Heart left ventricle (tissue), 13 donors: ENCODE results near the gene NUDT4B.
"Not testable (repeated sequence)": the region's sequence is repeated elsewhere in the genome, so short reads cannot be mapped to it uniquely, and the experiment has no call there.

Source experiments
- POLR2A ChIP-seq, 2 donors: fragments of 450-650 bp; IDR thresholded peaks; one replicate each; pipeline ENCODE4 v1.6.1; 2017; ENCODE audit warnings: antibody characterized with exemption in 2 of 2, mild to moderate bottlenecking in 2 of 2, moderate library complexity in 2 of 2
- TF ChIP-seq, protein P1 (sequence below), 12 donors: fragments of 200-600 bp; sonication (generic) in 4 of 12; IDR thresholded peaks; one replicate each; pipeline versions ENCODE4 v1.5.0 to v1.8.0; 2018 to 2022; ENCODE audit warnings: antibody characterized with exemption in 12 of 12, mild to moderate bottlenecking in 5 of 12
- donor health status: ischemic (EF 13 %, LVEDD 7.1; RV severe dilation, severe dysfunction).
- donor health status: DM: no; HTN: yes; CAD: no.
- donor health status: DM: no; HTN: no; CAD: no.
- donor health status: ischemic (EF 25% LVEDD 6.9; RV normal size, moderate dysfunction).
- donor health status: ischemic (EF 25% LVEDD 5.7; RV mildly dilated, moderate dysfunction).
- donor health status: ischemic (EF 35%, LVEDD 5.7; RV mildly dilated, moderate dysfunction).
- donor health status: nonischemic (EF 11% LVEDD 7.7; RV severe dilation, severe dysfunction).
- donor health status: DM: yes; HTN: yes; CAD: no.
- donor health status: PGD.
- donor health status: ischemic (EF 29% LVEDD 5.4; RV normal size, mild dysfunction).
- donor health status: nonischemic (EF 23%, LVEDD 6.1; RV moderate dilation, normal function).

DNA sequence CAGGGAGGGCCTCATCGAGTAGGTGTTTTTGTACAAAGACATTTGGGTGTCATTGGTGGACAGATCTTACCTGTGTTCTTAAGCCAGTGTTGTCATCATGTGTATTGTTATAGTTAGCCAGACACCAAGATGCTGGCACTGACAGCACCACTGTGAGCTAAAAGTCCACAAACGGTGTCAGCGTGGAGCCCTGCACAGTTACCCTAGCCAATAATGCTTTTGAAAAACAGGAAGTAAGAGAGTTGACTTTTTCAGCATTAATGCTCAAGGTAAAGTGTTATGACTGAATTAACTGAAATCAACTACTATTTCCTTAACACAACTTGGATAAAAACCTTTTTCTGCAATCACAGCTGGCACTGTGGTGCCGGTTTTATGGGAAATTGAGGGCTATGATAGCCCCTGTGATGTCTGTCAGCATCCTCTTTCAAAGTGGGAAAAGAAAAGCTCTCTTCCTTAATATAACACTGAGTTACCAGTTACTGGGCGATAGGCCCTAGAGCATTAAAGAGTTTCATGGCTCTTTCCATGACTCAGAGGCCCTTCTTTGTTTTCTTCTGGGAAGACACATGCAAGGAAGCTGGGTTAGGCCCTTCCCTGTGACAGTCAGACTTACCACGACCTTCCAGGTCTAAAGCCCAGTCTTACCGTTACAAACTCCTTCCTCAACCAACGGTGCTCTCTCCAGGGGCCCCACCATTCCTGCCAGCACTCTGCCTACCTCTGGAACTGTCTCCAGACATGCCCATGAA is 37.6 kb upstream of the NUDT4B start:
- TF ChIP-seq, protein P1, sequence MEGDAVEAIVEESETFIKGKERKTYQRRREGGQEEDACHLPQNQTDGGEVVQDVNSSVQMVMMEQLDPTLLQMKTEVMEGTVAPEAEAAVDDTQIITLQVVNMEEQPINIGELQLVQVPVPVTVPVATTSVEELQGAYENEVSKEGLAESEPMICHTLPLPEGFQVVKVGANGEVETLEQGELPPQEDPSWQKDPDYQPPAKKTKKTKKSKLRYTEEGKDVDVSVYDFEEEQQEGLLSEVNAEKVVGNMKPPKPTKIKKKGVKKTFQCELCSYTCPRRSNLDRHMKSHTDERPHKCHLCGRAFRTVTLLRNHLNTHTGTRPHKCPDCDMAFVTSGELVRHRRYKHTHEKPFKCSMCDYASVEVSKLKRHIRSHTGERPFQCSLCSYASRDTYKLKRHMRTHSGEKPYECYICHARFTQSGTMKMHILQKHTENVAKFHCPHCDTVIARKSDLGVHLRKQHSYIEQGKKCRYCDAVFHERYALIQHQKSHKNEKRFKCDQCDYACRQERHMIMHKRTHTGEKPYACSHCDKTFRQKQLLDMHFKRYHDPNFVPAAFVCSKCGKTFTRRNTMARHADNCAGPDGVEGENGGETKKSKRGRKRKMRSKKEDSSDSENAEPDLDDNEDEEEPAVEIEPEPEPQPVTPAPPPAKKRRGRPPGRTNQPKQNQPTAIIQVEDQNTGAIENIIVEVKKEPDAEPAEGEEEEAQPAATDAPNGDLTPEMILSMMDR (IDR thresholded peaks at IDR 0.05) = not testable (repeated sequence)
- TF ChIP-seq POLR2A (IDR thresholded peaks at IDR 0.05) = not testable (repeated sequence)
